Ishikawa (cell line): ENCODE data around the gene MGMT.

Experiments
- CEBPB ChIP-seq: IDR thresholded peaks from 2 replicates; pipeline ENCODE4 v1.6.1; 2012
- CREB1 ChIP-seq: IDR thresholded peaks from 2 replicates; pipeline ENCODE4 v1.6.1; 2012; ENCODE audit warnings: low read depth
- EGR1 ChIP-seq: IDR thresholded peaks from 2 replicates; pipeline ENCODE4 v1.6.1; 2012
- EP300 ChIP-seq: IDR thresholded peaks from 2 replicates; pipeline ENCODE4 v1.6.1; 2012; ENCODE audit warnings: borderline replicate concordance
- FOXM1 ChIP-seq: IDR thresholded peaks from 2 replicates; pipeline ENCODE4 v1.6.1; 2012; ENCODE audit warnings: low read depth, borderline replicate concordance
- NFIC ChIP-seq: IDR thresholded peaks from 2 replicates; pipeline ENCODE4 v1.6.1; 2012
- RAD21 ChIP-seq: IDR thresholded peaks from 2 replicates; pipeline ENCODE4 v1.6.1; 2012; ENCODE audit warnings: low read depth
- TAF1 ChIP-seq: IDR thresholded peaks from 2 replicates; pipeline ENCODE4 v1.6.1; 2012; ENCODE audit warnings: low read depth, mild to moderate bottlenecking
- TCF12 ChIP-seq: IDR thresholded peaks from 2 replicates; pipeline ENCODE4 v1.6.1; 2012; ENCODE audit warnings: low read depth
- TEAD4 ChIP-seq: IDR thresholded peaks from 2 replicates; pipeline ENCODE4 v1.6.1; 2012
- YY1 ChIP-seq: IDR thresholded peaks from 2 replicates; pipeline ENCODE4 v1.6.1; 2012; ENCODE audit warnings: low read depth
- ZBTB7A ChIP-seq: IDR thresholded peaks from 2 replicates; pipeline ENCODE4 v1.6.1; 2012; ENCODE audit warnings: low read depth
- TF ChIP-seq, protein P1 (sequence below): IDR thresholded peaks from 2 replicates; pipeline ENCODE4 v1.6.1; 2012
- TF ChIP-seq, protein P2 (sequence below): IDR thresholded peaks from 2 replicates; pipeline ENCODE4 v1.6.1; 2012
- TF ChIP-seq, protein P3 (sequence below): IDR thresholded peaks from 2 replicates; pipeline ENCODE4 v1.6.1; 2012; ENCODE audit warnings: low read depth, mild to moderate bottlenecking

The MGMT gene

DNA sequence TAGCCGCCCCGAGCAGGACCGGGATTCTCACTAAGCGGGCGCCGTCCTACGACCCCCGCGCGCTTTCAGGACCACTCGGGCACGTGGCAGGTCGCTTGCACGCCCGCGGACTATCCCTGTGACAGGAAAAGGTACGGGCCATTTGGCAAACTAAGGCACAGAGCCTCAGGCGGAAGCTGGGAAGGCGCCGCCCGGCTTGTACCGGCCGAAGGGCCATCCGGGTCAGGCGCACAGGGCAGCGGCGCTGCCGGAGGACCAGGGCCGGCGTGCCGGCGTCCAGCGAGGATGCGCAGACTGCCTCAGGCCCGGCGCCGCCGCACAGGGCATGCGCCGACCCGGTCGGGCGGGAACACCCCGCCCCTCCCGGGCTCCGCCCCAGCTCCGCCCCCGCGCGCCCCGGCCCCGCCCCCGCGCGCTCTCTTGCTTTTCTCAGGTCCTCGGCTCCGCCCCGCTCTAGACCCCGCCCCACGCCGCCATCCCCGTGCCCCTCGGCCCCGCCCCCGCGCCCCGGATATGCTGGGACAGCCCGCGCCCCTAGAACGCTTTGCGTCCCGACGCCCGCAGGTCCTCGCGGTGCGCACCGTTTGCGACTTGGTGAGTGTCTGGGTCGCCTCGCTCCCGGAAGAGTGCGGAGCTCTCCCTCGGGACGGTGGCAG is at the start of gene MGMT:
MGMT (plus strand) TSS at position 539 of the 656 bp plus-strand sequence.
- TF ChIP-seq, protein P1, sequence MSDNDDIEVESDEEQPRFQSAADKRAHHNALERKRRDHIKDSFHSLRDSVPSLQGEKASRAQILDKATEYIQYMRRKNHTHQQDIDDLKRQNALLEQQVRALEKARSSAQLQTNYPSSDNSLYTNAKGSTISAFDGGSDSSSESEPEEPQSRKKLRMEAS: peak; percentile 92
- TF ChIP-seq TAF1 (peak; percentile 81), EP300 (no peak)
- TF ChIP-seq, protein P2, sequence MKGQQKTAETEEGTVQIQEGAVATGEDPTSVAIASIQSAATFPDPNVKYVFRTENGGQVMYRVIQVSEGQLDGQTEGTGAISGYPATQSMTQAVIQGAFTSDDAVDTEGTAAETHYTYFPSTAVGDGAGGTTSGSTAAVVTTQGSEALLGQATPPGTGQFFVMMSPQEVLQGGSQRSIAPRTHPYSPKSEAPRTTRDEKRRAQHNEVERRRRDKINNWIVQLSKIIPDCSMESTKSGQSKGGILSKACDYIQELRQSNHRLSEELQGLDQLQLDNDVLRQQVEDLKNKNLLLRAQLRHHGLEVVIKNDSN: 0 out of 2 replicates have a peak, but pooled peaks have one; percentile 1

DNA sequence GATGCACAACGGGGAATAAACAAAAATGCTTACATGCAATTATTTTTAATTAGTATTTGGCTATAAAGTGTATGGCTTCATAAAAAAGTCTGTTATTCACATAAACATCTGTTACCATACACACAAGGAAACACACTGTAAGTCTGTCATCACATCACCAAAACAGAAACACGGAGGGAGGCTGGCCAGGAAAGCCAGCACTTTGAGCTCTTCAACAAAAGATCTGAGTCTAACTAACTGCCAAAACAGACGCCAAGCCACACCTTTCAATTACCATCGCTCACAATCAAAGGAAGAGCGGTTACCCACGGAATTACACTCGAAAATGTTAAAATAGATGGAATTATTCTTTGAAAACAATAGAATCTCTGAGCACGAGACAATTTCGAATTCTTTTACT is 49.2 kb upstream of the MGMT start:
- TF ChIP-seq, protein P1: no peak
- TF ChIP-seq EP300: no peak
- TF ChIP-seq, protein P2: no peak
- no peak for TF ChIP-seq YY1
- no peak for TF ChIP-seq TCF12
- no peak for TF ChIP-seq EGR1
- no peak for TF ChIP-seq RAD21
- no peak for TF ChIP-seq TAF1
- no peak for TF ChIP-seq TEAD4
- TF ChIP-seq ZBTB7A: no peak
- no peak for TF ChIP-seq CREB1
- TF ChIP-seq, protein P3, sequence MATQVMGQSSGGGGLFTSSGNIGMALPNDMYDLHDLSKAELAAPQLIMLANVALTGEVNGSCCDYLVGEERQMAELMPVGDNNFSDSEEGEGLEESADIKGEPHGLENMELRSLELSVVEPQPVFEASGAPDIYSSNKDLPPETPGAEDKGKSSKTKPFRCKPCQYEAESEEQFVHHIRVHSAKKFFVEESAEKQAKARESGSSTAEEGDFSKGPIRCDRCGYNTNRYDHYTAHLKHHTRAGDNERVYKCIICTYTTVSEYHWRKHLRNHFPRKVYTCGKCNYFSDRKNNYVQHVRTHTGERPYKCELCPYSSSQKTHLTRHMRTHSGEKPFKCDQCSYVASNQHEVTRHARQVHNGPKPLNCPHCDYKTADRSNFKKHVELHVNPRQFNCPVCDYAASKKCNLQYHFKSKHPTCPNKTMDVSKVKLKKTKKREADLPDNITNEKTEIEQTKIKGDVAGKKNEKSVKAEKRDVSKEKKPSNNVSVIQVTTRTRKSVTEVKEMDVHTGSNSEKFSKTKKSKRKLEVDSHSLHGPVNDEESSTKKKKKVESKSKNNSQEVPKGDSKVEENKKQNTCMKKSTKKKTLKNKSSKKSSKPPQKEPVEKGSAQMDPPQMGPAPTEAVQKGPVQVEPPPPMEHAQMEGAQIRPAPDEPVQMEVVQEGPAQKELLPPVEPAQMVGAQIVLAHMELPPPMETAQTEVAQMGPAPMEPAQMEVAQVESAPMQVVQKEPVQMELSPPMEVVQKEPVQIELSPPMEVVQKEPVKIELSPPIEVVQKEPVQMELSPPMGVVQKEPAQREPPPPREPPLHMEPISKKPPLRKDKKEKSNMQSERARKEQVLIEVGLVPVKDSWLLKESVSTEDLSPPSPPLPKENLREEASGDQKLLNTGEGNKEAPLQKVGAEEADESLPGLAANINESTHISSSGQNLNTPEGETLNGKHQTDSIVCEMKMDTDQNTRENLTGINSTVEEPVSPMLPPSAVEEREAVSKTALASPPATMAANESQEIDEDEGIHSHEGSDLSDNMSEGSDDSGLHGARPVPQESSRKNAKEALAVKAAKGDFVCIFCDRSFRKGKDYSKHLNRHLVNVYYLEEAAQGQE: no peak
- TF ChIP-seq FOXM1: no peak
- no peak for TF ChIP-seq CEBPB
- no peak for TF ChIP-seq NFIC

DNA sequence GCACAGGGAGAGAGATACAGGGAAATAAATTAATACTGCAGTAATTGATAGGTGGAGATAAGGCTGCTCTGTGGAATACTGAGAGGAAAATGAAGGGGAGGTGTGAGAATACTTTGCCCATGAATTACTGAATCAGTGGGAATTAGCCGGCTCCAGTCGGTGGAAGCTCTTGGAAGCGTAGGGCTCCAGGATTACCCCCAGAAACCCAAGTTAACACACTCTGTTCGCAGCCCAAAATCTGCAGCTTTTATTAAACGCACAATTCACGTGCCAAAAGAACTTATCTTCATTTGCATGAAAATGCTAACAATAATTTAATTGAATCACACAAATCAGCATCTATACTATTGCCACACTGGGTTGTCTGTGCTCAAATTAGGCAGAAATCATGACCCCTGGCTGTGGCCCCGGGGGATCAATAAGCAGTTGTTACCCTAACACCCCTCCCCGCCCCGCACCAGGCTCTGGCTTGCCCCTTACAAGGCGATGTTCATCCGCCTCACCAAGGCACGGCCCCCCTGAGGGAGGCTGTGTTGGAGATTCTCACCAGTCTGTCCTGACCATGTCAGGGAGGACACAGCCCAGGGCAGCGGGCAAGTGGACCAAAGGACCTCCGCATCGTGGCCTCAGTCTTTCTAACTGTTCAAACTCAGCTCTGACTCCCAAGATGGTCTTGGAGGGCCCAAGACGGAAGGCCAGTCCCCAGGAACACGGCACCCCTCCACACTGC is 48.4 kb upstream of the MGMT start:
- TF ChIP-seq CREB1: no peak
- TF ChIP-seq, protein P3: no peak
- no peak for TF ChIP-seq EGR1
- TF ChIP-seq TEAD4: no peak
- no peak for TF ChIP-seq YY1
- TF ChIP-seq TCF12: no peak
- TF ChIP-seq FOXM1: no peak
- TF ChIP-seq EP300: no peak
- no peak for TF ChIP-seq NFIC

DNA sequence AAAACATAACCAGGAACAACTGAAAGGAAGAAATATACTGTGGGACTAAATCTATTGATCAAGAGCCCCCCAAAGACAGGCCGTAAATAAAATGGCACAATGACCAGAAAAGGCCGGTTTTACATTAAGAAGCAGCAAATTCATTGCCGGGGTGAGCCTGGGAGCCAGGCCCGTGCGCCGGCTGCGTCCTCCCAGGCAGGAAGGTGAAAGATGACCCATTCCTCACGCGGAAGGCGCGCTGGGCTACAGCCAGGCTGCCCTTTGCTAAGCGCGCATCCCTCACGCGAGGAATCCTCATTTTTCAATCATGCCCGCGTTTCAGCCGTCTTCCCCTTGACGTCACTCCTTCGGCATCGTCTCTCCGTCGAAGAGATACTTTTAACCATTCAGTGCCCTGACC is 47.6 kb upstream of the MGMT start:
- no peak for TF ChIP-seq CREB1
- no peak for TF ChIP-seq ZBTB7A
- TF ChIP-seq, protein P3: no peak
- no peak for TF ChIP-seq CEBPB

DNA sequence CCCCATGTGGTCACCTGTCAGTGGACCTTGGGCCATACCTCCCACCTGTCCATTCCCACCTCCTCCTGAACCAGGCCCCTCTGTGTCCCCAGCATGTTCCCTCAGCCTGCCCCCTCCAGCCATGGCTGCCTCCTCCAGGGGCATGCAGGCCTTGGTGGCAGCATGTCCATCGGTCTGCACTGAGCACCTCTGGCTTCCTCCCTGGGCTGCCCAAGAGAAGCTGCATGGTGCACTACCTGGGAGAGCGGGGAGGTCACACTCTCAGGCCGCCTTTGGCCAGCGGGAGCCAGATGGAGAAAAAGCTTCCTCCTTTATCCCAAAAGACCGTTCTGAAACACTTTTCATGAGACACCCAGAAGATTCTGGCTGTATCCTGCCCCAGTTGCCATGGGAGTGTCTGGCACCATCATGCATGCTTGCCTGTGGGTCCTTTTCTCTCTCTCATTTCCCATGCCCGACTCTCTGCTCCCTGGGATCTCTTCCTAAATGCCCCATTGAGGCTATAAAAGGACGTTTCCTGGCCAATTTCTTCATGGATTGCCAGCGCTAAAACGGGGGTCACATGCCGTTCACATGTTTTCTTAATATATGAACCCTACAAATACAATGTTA is 45.5 kb upstream of the MGMT start:
- TF ChIP-seq RAD21 (no peak), NFIC (no peak), EP300 (no peak)
- TF ChIP-seq, protein P3: no peak
